Activated naive CD4-positive, alpha-beta T cell treated with anti-CD3 and anti-CD28 coated beads for 36 hours (primary cell): ENCODE measurements around the gene SLC8A1. TPM values are rescaled to one million over a fixed set of nuclear protein-coding genes. Genes with fewer than 3 reads are reported as not detected.

Experiments
- CTCF ChIA-PET: fragments of 350-600 bp; sonication (Branson Sonifier 250); formaldehyde crosslinking; loops from one replicate; lab custom pipeline; 2021; ENCODE audit warnings: antibody characterized with exemption; lab: Charles Lee
- DNase-seq: peaks from one replicate; pipeline ENCODE4 v3.0.0-alpha.2; 2020
- H3K27ac Mint-ChIP-seq: one replicate; pipeline ENCODE4 v1.8.0; 2021; ENCODE audit warnings: mild to moderate bottlenecking, mixed read lengths
- H3K27me3 Mint-ChIP-seq: one replicate; pipeline ENCODE4 v1.8.0; 2021; ENCODE audit warnings: low read depth, mixed read lengths
- H3K36me3 Mint-ChIP-seq: one replicate; pipeline ENCODE4 v1.8.0; 2021; ENCODE audit warnings: low read depth, mixed read lengths
- H3K4me1 Mint-ChIP-seq: one replicate; pipeline ENCODE4 v1.8.0; 2021; ENCODE audit warnings: low read depth, mixed read lengths
- H3K4me3 Mint-ChIP-seq: one replicate; pipeline ENCODE4 v1.8.0; 2021; ENCODE audit warnings: mild to moderate bottlenecking, moderate library complexity, mixed read lengths
- H3K9me3 Mint-ChIP-seq: one replicate; pipeline ENCODE4 v1.8.0; 2021; ENCODE audit warnings: mixed read lengths
- intact Hi-C: fragments of 100-400 bp; cut with micrococcal nuclease; formaldehyde crosslinking; loops from one replicate; pipeline ENCODE4 v1.15.1; 2023
- total RNA-seq, 2 experiments: library from RNA; stranded (reverse); gene quantifications; one replicate each; pipeline ENCODE4 v1.2.3, GENCODE V29; 2021

Gene SLC8A1
- total RNA-seq, 2 experiments from 2014 or later: 0.60 to 0.99 TPM

DNA sequence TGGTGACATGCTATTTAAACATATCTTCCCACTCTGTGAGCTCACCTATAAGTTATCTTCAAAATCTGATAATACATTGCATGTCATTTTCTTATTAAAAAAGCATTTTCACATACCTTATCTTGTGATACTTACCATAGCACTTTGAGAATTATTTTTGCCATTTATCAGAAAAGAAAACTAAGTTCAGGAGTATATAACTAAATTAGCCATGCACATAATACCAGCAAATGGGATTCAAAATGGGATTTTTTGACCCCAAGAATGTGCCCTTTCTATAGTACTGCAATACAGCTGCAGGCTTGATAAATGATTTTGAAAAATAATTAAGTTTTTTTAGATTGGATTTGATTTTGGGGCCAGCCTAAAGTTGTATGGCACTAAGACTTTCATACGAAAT lies 41.2 kb downstream of the SLC8A1 start:
- Mint-ChIP-seq H3K4me1 (no peaks in the 10 kb centered on the region), H3K27me3 (no peaks in the 10 kb centered on the region), H3K9me3 (no peaks in the 10 kb centered on the region), H3K27ac (no peak overlapping the region), H3K36me3 (no peaks in the 10 kb centered on the region), H3K4me3 (no peak overlapping the region)
- DNase-seq: no peak
- intact Hi-C loops: no loop called here
- CTCF ChIA-PET: no interaction called here

GRCh38 chr2:40409734-40410133 lies 42.2 kb downstream of the SLC8A1 start:
- intact Hi-C loops: no loop called here
- Mint-ChIP-seq H3K27me3 (no peaks in the 10 kb centered on the region), H3K4me3 (no peak overlapping the region), H3K27ac (no peak overlapping the region), H3K9me3 (no peaks in the 10 kb centered on the region), H3K4me1 (no peaks in the 10 kb centered on the region), H3K36me3 (no peaks in the 10 kb centered on the region)
- CTCF ChIA-PET: no interaction called here
- DNase-seq: no peak

DNA sequence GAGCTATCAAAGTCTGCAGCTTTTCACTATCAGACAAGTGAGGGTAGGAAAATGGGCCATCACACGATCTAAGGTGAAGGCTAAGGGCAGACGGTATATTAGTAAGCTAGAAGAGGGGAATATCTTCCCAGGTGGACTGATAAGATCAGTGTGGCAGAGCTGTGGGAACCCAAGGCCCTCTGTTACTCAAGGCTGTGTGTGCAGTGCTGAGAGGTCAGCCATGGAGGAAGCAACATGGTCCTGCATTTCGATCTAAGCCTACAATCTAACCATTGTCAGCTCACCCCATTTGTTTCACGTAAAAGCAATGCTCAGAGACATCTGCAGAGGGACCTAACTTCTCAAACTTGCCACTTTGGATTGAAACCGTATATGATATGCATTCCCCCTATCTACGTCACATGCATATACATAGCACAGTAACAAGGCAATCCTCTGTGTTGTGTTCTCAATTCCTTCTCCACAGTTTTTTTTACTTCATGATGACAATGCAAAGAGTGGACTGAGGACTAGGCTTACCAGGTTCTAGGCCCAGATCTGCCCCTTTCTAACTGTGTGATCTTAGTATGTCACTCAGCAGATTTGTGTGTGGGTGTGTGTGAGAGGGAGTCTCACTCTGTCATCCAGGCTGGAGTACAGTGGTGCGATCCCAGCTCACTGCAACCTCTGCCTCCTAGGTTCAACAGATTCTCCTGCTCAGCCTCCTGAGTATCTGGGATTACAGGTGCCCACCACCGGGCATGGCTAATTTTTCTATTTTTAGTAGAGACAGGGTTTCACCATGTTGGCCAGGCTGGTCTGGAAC lies 45.2 kb downstream of the SLC8A1 start:
- intact Hi-C loops: no loop called here
- H3K4me1 Mint-ChIP-seq: no peaks in the 10 kb centered on the region
- H3K9me3 Mint-ChIP-seq: no peaks in the 10 kb centered on the region
- CTCF ChIA-PET: no interaction called here
- no peaks in the 10 kb centered on the region for H3K27me3 Mint-ChIP-seq
- DNase-seq: no peak
- H3K27ac Mint-ChIP-seq: no peak overlapping the region
- H3K36me3 Mint-ChIP-seq: no peaks in the 10 kb centered on the region
- H3K4me3 Mint-ChIP-seq: no peak overlapping the region

GRCh38 chr2:40405465-40405864 lies 46.4 kb downstream of the SLC8A1 start:
- no peaks in the 10 kb centered on the region for H3K4me1 Mint-ChIP-seq
- H3K9me3 Mint-ChIP-seq: no peaks in the 10 kb centered on the region
- intact Hi-C loops: no loop called here
- H3K4me3 Mint-ChIP-seq: no peak overlapping the region
- DNase-seq: no peak
- CTCF ChIA-PET: no interaction called here
- no peaks in the 10 kb centered on the region for H3K36me3 Mint-ChIP-seq
- H3K27ac Mint-ChIP-seq: no peak overlapping the region
- H3K27me3 Mint-ChIP-seq: no peaks in the 10 kb centered on the region

DNA sequence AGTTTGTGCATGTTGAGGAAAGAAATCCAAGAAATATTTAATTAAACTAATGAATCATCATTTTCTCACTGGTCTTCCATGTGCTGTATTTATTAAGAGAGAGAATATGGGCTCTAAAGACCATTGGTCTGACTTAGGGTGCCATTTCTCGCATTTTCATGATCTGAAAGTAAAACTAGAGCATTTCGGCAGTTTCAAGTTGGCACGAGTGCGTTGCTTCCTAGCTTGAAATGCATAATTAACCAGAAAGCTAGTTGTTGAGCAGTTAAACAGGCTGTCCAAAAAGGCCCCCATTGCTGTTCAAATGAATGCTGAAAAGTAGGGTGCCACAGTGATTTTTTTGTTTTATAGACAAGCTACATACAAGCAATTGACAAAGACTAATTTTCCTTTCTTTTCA lies 47.4 kb downstream of the SLC8A1 start:
- Mint-ChIP-seq H3K27ac (no peak overlapping the region), H3K9me3 (no peaks in the 10 kb centered on the region), H3K4me3 (no peak overlapping the region), H3K36me3 (no peaks in the 10 kb centered on the region), H3K27me3 (peaks cover 4% of the 10 kb centered on the region), H3K4me1 (no peaks in the 10 kb centered on the region)
- no peak for DNase-seq
- intact Hi-C loops: no loop called here
- CTCF ChIA-PET: no interaction called here

DNA sequence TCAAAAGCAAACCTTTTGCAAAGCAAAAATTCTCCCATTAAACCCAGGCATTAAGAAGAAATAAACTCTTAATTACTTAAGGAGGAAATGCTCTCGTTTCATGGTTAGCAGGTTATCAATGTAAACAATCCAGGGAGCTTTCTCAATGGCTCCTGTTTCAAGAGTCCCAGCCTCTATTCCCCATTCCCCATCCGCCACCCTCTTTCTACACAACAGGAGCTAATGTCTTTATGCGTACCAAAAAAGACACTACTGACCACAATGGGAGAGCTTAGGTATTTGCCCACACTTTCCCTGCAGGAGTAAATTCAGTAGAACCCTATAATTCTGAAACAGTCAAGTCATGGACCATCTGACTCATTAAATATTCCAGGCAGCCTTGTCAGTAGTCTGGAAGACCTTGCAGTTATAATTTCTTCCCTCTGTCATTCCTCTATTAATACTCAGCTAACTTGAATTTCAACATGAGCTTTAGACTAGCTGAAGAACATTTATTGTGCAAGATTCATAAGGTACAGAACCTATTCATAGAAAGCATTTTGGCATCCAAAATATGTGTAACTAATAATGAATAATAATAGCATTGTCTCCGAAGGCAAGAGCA lies 48.6 kb downstream of the SLC8A1 start:
- no peaks in the 10 kb centered on the region for H3K4me1 Mint-ChIP-seq
- no peaks in the 10 kb centered on the region for H3K9me3 Mint-ChIP-seq
- CTCF ChIA-PET: no interaction called here
- no peak overlapping the region for H3K4me3 Mint-ChIP-seq
- no peaks in the 10 kb centered on the region for H3K36me3 Mint-ChIP-seq
- no peak overlapping the region for H3K27ac Mint-ChIP-seq
- intact Hi-C loops: no loop called here
- no peak for DNase-seq
- peaks cover 4% of the 10 kb centered on the region for H3K27me3 Mint-ChIP-seq

DNA sequence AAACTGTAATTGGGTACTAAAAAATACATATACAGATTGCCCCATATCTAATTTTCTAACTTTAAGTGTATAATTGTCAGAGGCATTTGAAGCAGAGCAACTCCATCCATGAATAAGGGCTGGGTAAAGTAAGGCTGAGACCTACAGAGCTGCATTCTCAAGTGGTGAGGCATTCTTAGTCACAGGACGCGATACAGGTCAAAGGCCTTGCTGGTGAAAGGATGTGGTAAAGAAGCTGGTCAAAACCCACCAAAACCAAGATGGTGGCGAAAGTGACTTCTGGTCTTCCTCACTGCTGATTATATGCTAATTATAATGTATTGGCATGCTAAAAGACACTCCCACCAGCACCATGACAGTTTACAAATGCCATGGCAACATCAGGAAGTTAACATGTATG lies 50.0 kb downstream of the SLC8A1 start:
- H3K36me3 Mint-ChIP-seq: no peaks in the 10 kb centered on the region
- intact Hi-C loops: no loop called here
- DNase-seq: no peak
- H3K4me3 Mint-ChIP-seq: no peak overlapping the region
- no peak overlapping the region for H3K27ac Mint-ChIP-seq
- H3K27me3 Mint-ChIP-seq: peaks cover 4% of the 10 kb centered on the region
- CTCF ChIA-PET: no interaction called here
- H3K4me1 Mint-ChIP-seq: no peaks in the 10 kb centered on the region
- H3K9me3 Mint-ChIP-seq: no peaks in the 10 kb centered on the region

- Mint-ChIP-seq H3K4me3 (no peak overlapping the region), H3K4me1 (no peaks in the 10 kb centered on the region), H3K36me3 (no peaks in the 10 kb centered on the region), H3K9me3 (no peaks in the 10 kb centered on the region), H3K27ac (no peak overlapping the region), H3K27me3 (peaks cover 4% of the 10 kb centered on the region)
- intact Hi-C loops: no loop called here
- CTCF ChIA-PET: no interaction called here
- DNase-seq: no peak
Observed at GRCh38 chr2:40400336-40400953, 51.4 kb downstream of the SLC8A1 start.

DNA sequence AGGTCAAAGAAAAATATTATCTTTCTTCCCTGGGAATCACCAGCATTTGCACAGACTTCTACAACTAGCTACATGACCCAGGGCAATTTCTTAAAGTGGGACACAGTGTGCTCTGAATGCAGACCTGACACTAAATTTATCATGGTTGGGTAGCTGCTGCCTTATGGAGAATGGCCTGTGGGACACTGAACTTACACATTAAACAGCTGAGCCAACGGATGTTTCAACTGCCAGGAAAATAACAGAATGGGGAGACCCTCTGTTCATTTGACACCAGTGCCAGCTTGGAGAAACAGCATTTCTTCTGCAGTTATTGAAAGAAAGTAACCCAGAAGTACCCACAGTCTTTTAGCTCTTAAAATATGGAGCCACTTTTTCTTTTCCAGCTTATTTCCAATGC lies 54.1 kb downstream of the SLC8A1 start:
- CTCF ChIA-PET: no interaction called here
- H3K27me3 Mint-ChIP-seq: peaks cover 4% of the 10 kb centered on the region
- no peaks in the 10 kb centered on the region for H3K36me3 Mint-ChIP-seq
- DNase-seq: no peak
- H3K4me1 Mint-ChIP-seq: no peaks in the 10 kb centered on the region
- H3K4me3 Mint-ChIP-seq: no peak overlapping the region
- H3K9me3 Mint-ChIP-seq: no peaks in the 10 kb centered on the region
- intact Hi-C loops: no loop called here
- H3K27ac Mint-ChIP-seq: no peak overlapping the region

DNA sequence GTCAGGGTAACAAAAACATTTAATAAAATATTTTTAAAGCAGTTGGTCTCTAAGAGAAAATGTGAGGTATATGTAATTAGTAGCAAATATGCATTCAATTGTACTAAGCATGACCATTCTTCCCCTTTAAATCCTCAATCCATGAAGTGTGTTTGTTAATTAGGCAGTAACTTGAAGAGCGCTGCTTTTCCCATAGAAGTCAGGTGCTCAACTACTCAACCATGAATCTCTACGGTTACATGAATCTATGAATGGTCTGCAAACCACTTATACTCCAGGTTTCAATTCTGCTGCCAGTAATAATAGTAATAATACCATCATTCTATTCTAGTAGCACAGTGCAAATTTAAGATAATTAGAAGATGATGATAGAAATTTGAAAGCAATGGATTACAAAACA lies 55.8 kb downstream of the SLC8A1 start:
- H3K36me3 Mint-ChIP-seq: no peaks in the 10 kb centered on the region
- H3K9me3 Mint-ChIP-seq: no peaks in the 10 kb centered on the region
- H3K4me1 Mint-ChIP-seq: no peaks in the 10 kb centered on the region
- no peak overlapping the region for H3K27ac Mint-ChIP-seq
- H3K27me3 Mint-ChIP-seq: peaks cover 4% of the 10 kb centered on the region
- no peak overlapping the region for H3K4me3 Mint-ChIP-seq
- CTCF ChIA-PET: no interaction called here
- intact Hi-C loops: no loop called here
- no peak for DNase-seq

DNA sequence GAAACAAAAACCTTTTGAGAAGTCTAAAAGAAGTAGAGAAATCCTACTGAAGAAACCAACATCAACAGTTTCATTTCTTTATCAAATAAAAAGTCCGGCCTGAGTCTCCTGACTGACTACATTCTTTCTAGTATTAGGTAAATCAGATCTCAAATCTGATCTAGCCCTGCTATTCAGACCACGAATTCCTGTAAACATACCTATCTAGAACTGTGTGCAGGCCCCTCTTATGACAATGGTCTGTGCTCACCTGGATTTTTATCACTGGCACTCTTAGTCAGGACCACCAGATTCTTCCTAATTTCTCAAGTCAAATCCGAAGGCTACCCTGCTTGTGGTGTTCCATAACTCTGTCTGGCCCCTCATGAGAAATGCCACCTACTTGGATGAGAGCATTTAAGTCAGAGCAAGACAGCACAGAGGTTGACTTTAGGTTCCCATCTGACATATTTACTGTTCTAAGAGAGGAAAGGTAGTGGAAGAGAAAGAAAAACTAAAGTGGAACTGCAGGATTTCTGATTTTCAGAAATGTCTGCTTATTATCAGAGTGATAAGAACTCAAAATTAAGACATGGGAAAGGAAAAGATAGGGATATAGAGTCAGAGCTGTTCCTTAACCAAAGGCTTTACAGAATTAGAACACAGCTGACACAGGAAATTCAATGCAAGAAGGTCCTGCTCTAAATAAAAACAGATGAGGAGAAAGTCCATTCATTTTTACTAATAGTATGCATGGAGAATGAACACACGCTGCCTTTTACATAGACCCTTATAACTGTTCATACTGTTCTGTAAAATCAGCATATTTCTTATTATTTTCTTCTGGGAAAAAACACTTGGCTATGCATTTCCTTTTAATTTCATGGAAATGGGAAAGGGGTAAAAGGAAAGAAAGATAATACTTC lies 56.5 kb downstream of the SLC8A1 start:
- intact Hi-C loops: no loop called here
- Mint-ChIP-seq H3K27ac (no peak overlapping the region), H3K4me3 (no peak overlapping the region), H3K4me1 (no peaks in the 10 kb centered on the region), H3K9me3 (no peaks in the 10 kb centered on the region), H3K36me3 (no peaks in the 10 kb centered on the region), H3K27me3 (peaks cover 4% of the 10 kb centered on the region)
- DNase-seq: no peak
- CTCF ChIA-PET: no interaction called here

GRCh38 chr2:40394597-40394996 lies 57.3 kb downstream of the SLC8A1 start:
- Mint-ChIP-seq H3K9me3 (no peaks in the 10 kb centered on the region), H3K4me3 (no peak overlapping the region), H3K4me1 (no peaks in the 10 kb centered on the region), H3K27me3 (no peaks in the 10 kb centered on the region), H3K27ac (no peak overlapping the region), H3K36me3 (no peaks in the 10 kb centered on the region)
- CTCF ChIA-PET: no interaction called here
- DNase-seq: no peak
- intact Hi-C loops: no loop called here
